Activated naive CD4-positive, alpha-beta T cell treated with anti-CD3 and anti-CD28 coated beads, Interleukin-2, amount 50 U/mL, for 16 hours (primary cell): ENCODE results near the gene CXCL11.
"Not testable (repeated sequence)": the region's sequence is repeated elsewhere in the genome, so short reads cannot be mapped to it uniquely, and the experiment has no call there.

ENCODE experiments used
- DNase-seq: peaks from one replicate; pipeline ENCODE4 v3.0.0-alpha.2; 2020

Gene CXCL11

GRCh38 chr4:75998525-75999147 lies 37.2 kb downstream of the CXCL11 start:
- DNase-seq = not testable (repeated sequence)

GRCh38 chr4:75997946-75998345 lies 37.9 kb downstream of the CXCL11 start:
- DNase-seq = no peak

- DNase-seq = no peak
Observed at GRCh38 chr4:75997081-75997480, 38.8 kb downstream of the CXCL11 start.

GRCh38 chr4:75995727-75996126 lies 40.1 kb downstream of the CXCL11 start:
- DNase-seq = no peak

- DNase-seq = no peak
Observed at GRCh38 chr4:75992462-75992861, 43.4 kb downstream of the CXCL11 start.

GRCh38 chr4:75989846-75990528 lies 45.9 kb downstream of the CXCL11 start:
- DNase-seq = no peak

- DNase-seq = no peak
Observed at GRCh38 chr4:75985116-75985515, 50.8 kb downstream of the CXCL11 start.
